ENCODE measurements around the gene LIG3.
"Not testable (repeated sequence)": the region's sequence is repeated elsewhere in the genome, so short reads cannot be mapped to it uniquely, and the experiment has no call there.

Gene LIG3

GRCh38 chr17:34980353-34980680 is at the start of gene LIG3:
TSS of gene LIG3 (plus strand) at chr17:34980512. CDS start at chr17:34983006, 2,494 bp downstream.
- DNase-seq: peak; percentile 95

- DNase-seq: not testable (repeated sequence)
Measured at GRCh38 chr17:34950780-34951179, 29.5 kb upstream of the LIG3 start.

GRCh38 chr17:34958438-34958837 is 21.9 kb upstream of the LIG3 start:
- DNase-seq: no peak

GRCh38 chr17:34961093-34961911 is 19.0 kb upstream of the LIG3 start, which contains the start of the genes CCT6B and ZNF830:
TSS of gene CCT6B (minus strand) at chr17:34961460. CDS start at chr17:34961393, 67 bp downstream.
TSS of gene ZNF830 (plus strand) at chr17:34961540. CDS start at chr17:34961567, 27 bp downstream.
- DNase-seq: peak; percentile 89

GRCh38 chr17:34974179-34974578 is 6.1 kb upstream of the LIG3 start:
- no peak for DNase-seq

GRCh38 chr17:34974794-34975785 is 5.2 kb upstream of the LIG3 start:
- DNase-seq: no peak

GRCh38 chr17:34979153-34979552 is 1.2 kb upstream of the LIG3 start:
- DNase-seq: no peak

- no peak for DNase-seq
Measured at GRCh38 chr17:34979650-34980352, 511 bp upstream of the LIG3 start.

GRCh38 chr17:34980681-34981537 is 597 bp downstream of the LIG3 start:
- DNase-seq: peak; percentile 82

- DNase-seq: no peak
Measured at GRCh38 chr17:34981538-34982241, 1.4 kb downstream of the LIG3 start.

- DNase-seq: no peak
Measured at GRCh38 chr17:34987232-34987631, 6.9 kb downstream of the LIG3 start.

- no peak for DNase-seq
Measured at GRCh38 chr17:34988644-34989043, 8.3 kb downstream of the LIG3 start.

GRCh38 chr17:34989473-34989872 is 9.2 kb downstream of the LIG3 start:
- no peak for DNase-seq

- no peak for DNase-seq
Measured at GRCh38 chr17:34990921-34991365, 10.6 kb downstream of the LIG3 start.

- no peak for DNase-seq
Measured at GRCh38 chr17:34991606-34992005, 11.3 kb downstream of the LIG3 start.

- DNase-seq: no peak
Measured at GRCh38 chr17:34993031-34993430, 12.7 kb downstream of the LIG3 start.

- no peak for DNase-seq
Measured at GRCh38 chr17:34996422-34997285, 16.3 kb downstream of the LIG3 start.

GRCh38 chr17:34997355-34997862 is 17.1 kb downstream of the LIG3 start:
- no peak for DNase-seq

- DNase-seq: peak; percentile 77
Measured at GRCh38 chr17:34998205-34998604, 17.9 kb downstream of the LIG3 start.

- no peak for DNase-seq
Measured at GRCh38 chr17:34999456-34999855, 19.1 kb downstream of the LIG3 start.

Data from activated naive CD4-positive, alpha-beta T cell treated with anti-CD3 and anti-CD28 coated beads, Interleukin-2, amount 50 U/mL, for 16 hours (primary cell).